ENCODE data around the gene TMEM125.

GRCh38 chr1:43313771-43314170 lies 44.0 kb downstream of the TMEM125 start:
- no peak for TF ChIP-seq POLR2AphosphoS5 (IDR thresholded peaks at IDR 0.05; ENCODE audit: low read depth, low read length)
- TF ChIP-seq, protein P1, sequence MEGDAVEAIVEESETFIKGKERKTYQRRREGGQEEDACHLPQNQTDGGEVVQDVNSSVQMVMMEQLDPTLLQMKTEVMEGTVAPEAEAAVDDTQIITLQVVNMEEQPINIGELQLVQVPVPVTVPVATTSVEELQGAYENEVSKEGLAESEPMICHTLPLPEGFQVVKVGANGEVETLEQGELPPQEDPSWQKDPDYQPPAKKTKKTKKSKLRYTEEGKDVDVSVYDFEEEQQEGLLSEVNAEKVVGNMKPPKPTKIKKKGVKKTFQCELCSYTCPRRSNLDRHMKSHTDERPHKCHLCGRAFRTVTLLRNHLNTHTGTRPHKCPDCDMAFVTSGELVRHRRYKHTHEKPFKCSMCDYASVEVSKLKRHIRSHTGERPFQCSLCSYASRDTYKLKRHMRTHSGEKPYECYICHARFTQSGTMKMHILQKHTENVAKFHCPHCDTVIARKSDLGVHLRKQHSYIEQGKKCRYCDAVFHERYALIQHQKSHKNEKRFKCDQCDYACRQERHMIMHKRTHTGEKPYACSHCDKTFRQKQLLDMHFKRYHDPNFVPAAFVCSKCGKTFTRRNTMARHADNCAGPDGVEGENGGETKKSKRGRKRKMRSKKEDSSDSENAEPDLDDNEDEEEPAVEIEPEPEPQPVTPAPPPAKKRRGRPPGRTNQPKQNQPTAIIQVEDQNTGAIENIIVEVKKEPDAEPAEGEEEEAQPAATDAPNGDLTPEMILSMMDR (IDR thresholded peaks at IDR 0.05) = no peak
- TF ChIP-seq PBX3 (IDR thresholded peaks at IDR 0.05) = no peak
- no peak for TF ChIP-seq JUND (IDR thresholded peaks at IDR 0.05)
- no peak for TF ChIP-seq GABPA (IDR thresholded peaks at IDR 0.05; ENCODE audit: low read depth)
- TF ChIP-seq, protein P2, sequence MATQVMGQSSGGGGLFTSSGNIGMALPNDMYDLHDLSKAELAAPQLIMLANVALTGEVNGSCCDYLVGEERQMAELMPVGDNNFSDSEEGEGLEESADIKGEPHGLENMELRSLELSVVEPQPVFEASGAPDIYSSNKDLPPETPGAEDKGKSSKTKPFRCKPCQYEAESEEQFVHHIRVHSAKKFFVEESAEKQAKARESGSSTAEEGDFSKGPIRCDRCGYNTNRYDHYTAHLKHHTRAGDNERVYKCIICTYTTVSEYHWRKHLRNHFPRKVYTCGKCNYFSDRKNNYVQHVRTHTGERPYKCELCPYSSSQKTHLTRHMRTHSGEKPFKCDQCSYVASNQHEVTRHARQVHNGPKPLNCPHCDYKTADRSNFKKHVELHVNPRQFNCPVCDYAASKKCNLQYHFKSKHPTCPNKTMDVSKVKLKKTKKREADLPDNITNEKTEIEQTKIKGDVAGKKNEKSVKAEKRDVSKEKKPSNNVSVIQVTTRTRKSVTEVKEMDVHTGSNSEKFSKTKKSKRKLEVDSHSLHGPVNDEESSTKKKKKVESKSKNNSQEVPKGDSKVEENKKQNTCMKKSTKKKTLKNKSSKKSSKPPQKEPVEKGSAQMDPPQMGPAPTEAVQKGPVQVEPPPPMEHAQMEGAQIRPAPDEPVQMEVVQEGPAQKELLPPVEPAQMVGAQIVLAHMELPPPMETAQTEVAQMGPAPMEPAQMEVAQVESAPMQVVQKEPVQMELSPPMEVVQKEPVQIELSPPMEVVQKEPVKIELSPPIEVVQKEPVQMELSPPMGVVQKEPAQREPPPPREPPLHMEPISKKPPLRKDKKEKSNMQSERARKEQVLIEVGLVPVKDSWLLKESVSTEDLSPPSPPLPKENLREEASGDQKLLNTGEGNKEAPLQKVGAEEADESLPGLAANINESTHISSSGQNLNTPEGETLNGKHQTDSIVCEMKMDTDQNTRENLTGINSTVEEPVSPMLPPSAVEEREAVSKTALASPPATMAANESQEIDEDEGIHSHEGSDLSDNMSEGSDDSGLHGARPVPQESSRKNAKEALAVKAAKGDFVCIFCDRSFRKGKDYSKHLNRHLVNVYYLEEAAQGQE (IDR thresholded peaks at IDR 0.05; ENCODE audit: low read depth, low read length) = no peak
- TF ChIP-seq TEAD4 (IDR thresholded peaks at IDR 0.05; ENCODE audit: borderline replicate concordance, insufficient read depth) = no peak
- no peak for TF ChIP-seq EP300 (IDR thresholded peaks at IDR 0.05; ENCODE audit: borderline replicate concordance in 1 of 2, low read depth in 1 of 2, low read length in 1 of 2)
- TF ChIP-seq TCF12 (IDR thresholded peaks at IDR 0.05) = no peak
- TF ChIP-seq MAX (IDR thresholded peaks at IDR 0.05; ENCODE audit: low read depth) = no peak
- TF ChIP-seq YY1 (IDR thresholded peaks at IDR 0.05; ENCODE audit: low read depth) = no peak
- TF ChIP-seq RAD21 (IDR thresholded peaks at IDR 0.05; ENCODE audit: low read length) = no peak
- no peak for TF ChIP-seq SIN3A (IDR thresholded peaks at IDR 0.05; ENCODE audit: borderline replicate concordance, low read depth, low read length)
- TF ChIP-seq MXI1 (IDR thresholded peaks at IDR 0.05; ENCODE audit: low read depth, low read length) = no peak

Data from SK-N-SH (cell line).